Esophagus squamous epithelium (tissue), 5 donors: ENCODE results near the gene WNT1. TPM values are rescaled to one million over a fixed set of nuclear protein-coding genes. Genes with fewer than 3 reads are reported as not detected.
A peak's percentile ranks its signal among the peaks of the same experiment; 100 is the strongest.

Experiments used
- DNase-seq: peaks from one replicate; lab custom pipeline; 2025; lab: John Stamatoyannopoulos, UW
- H3K27ac ChIP-seq, 4 donors: fragments of 200-600 bp; sonication (generic); one replicate each; pipeline ENCODE4 v1.5.1; 2016 to 2019; ENCODE audit warnings: mild to moderate bottlenecking in 1 of 4
- H3K27me3 ChIP-seq, 4 donors: fragments of 200-600 bp; sonication (generic); 1 replicate in 3 of 4; 2 replicates in 1 of 4; pipeline versions ENCODE4 v1.5.1 to v1.6.0; 2017 to 2021; ENCODE audit warnings: antibody characterized with exemption in 1 of 4
- H3K36me3 ChIP-seq, 3 donors: fragments of 200-600 bp; sonication (generic); one replicate each; pipeline ENCODE4 v1.5.1; 2016 to 2019
- H3K4me1 ChIP-seq, 3 donors: fragments of 200-600 bp; sonication (generic); one replicate each; pipeline ENCODE4 v1.5.1; 2017 to 2019
- H3K4me3 ChIP-seq, 4 donors: fragments of 200-600 bp; sonication (generic); 1 replicate in 3 of 4; 2 replicates in 1 of 4; pipeline ENCODE4 v1.5.1; 2016 to 2019; ENCODE audit warnings: mild to moderate bottlenecking in 2 of 4, moderate library complexity in 1 of 4
- H3K9me3 ChIP-seq, 3 donors: fragments of 200-600 bp; sonication (generic); one replicate each; pipeline ENCODE4 v1.5.1; 2016 to 2019
- CTCF ChIP-seq, 6 experiments: fragments of 450-650 bp in 4 of 6; fragments of 200-600 bp in 2 of 6; sonication (generic) in 2 of 6; IDR thresholded peaks; one replicate each; pipeline ENCODE4 v1.5.1; 2016 to 2019; ENCODE audit warnings: antibody characterized with exemption in 6 of 6, mild to moderate bottlenecking in 4 of 6, moderate library complexity in 4 of 6
- POLR2A ChIP-seq, 4 donors: fragments of 450-650 bp; IDR thresholded peaks; one replicate each; pipeline ENCODE4 v1.6.1; 2017; ENCODE audit warnings: antibody characterized with exemption in 4 of 4, mild to moderate bottlenecking in 4 of 4, moderate library complexity in 3 of 4
- WGBS, 2 donors: methylation state at CpG; one replicate each; pipeline ENCODE4 v1.1.5; 2018; 5-methylcytosine and 5-hydroxymethylcytosine counted together
- intact Hi-C: fragments of 100-400 bp; cut with DNase I; formaldehyde crosslinking; loops from one replicate; pipeline ENCODE4 v1.15.0; 2022
- total RNA-seq, 4 donors: library from RNA; depleted of rRNA; stranded (reverse); fragments of >200 nt; gene quantifications; one replicate each; pipeline ENCODE4 v1.1.0, GENCODE V29; 2016
- donor health status: DM: yes; HTN: yes; CAD: no.

WNT1 gene
- total RNA-seq, 4 donors from 2014 or later: 0.41 TPM; not detected in 3

DNA sequence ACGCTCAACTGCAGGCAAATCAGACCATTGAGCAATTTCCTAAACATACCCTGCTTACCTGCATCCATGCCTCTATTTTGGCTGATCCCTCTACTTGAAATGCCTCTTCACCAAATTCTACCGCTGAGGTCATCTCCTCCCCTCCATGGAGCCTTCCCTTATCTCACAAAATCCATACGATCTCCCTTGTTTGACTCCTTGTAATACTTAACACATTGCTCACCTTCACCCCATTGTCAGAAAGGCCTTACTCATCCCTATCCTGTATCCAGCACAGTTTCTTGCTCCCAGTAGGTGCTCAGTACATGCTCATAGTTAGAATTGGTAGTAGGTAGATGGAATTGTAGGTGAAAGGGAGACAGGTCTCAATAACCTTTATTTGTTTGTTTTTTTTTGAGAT is 15.7 kb downstream of the WNT1 start:
- TF ChIP-seq POLR2A (IDR thresholded peaks at IDR 0.05) (no peak), CTCF (IDR thresholded peaks at IDR 0.05) (no peak)
- Histone ChIP-seq H3K27me3 (peaks cover 0 to 100% (median 7%) of the 10 kb centered on the region in 4 donors), H3K9me3 (no peaks in the 10 kb centered on the region), H3K36me3 (no peaks in the 10 kb centered on the region), H3K4me1 (peaks cover 18 to 39% (median 21%) of the 10 kb centered on the region in 3 donors), H3K4me3 (no peak overlapping the region), H3K27ac (no peak overlapping the region)
- intact Hi-C loops: no loop called here
- DNase-seq: no peak
- WGBS, 2 donors: 72 to 76% methylated on average over 3 of the region's 3 CpGs

DNA sequence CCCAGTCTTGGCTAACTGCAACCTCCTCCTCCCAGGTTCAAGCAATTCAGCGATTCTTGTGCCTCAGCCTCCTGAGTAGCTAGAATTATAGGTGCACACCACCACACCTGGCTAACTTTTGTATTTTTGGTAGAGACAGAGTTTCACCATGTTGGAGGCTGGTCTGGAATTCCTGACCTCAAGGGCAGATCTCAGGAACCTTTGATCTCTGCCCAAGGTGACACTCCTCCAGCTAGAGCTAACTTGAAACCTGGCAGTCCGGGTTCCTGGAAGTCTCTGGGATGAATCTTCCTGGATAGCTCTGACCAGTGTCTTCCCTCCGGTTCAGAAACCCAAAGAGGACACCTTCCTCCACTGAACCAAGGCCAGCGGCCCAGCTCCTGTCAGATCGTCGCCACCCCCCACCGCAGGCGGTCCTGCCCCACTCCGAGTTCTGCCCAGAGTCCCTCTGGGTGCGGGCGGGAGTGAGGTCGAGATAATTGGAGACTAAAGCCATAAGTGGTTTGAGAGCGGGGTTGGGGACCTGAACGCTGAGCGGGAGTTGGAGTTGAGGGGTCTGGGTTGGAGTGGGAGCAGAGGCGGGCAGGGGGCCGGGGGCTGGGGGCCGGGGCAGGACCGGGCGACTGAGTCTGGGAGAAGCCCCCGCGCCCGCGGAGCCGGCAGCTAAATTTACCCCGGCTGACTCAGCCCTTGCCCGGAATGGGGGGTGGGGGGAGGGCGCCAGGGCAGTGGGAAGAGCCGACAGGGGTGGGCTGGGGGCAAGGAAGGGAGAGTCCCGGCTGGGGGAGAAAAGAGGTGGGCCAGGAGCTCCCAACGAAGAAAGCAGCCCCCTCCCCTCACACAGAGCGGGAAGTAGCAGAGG is 16.3 kb downstream of the WNT1 start:
- no peak overlapping the region for H3K4me3 ChIP-seq
- intact Hi-C loops: no loop called here

GRCh38 chr12:48995086-48995879 is 17.2 kb downstream of the WNT1 start:
- Histone ChIP-seq H3K9me3 (no peaks in the 10 kb centered on the region), H3K27me3 (peaks cover 0 to 100% (median 7%) of the 10 kb centered on the region in 4 donors), H3K4me1 (peaks cover 32 to 54% (median 35%) of the 10 kb centered on the region in 3 donors), H3K27ac (no peak overlapping the region), H3K4me3 (peak overlapping the region in 3 of 4 donors; percentile 24 to 56 (median 31)), H3K36me3 (peaks cover 0 to under 1% (median 0%) of the 10 kb centered on the region in 3 donors)
- intact Hi-C loops: no loop called here
- TF ChIP-seq POLR2A (IDR thresholded peaks at IDR 0.05) (no peak), CTCF (IDR thresholded peaks at IDR 0.05) (peak; percentile 82 to 88 (median 84))
- 7 to 8% methylated on average over 28 to 32 of the region's 32 CpGs for WGBS, 2 donors
- DNase-seq: no peak

More for the DNA sequence above, 16.3 kb downstream of the WNT1 start:
- Histone ChIP-seq H3K36me3 (no peaks in the 10 kb centered on the region), H3K4me1 (peaks cover 25 to 46% (median 28%) of the 10 kb centered on the region in 3 donors), H3K27ac (no peak overlapping the region), H3K9me3 (no peaks in the 10 kb centered on the region), H3K27me3 (peaks cover 0 to 100% (median 7%) of the 10 kb centered on the region in 4 donors)
- TF ChIP-seq CTCF (IDR thresholded peaks at IDR 0.05) (no peak), POLR2A (IDR thresholded peaks at IDR 0.05) (no peak)
- WGBS, 2 donors: 39 to 40% methylated on average over 5 to 10 of the region's 32 CpGs
- no peak for DNase-seq

DNA sequence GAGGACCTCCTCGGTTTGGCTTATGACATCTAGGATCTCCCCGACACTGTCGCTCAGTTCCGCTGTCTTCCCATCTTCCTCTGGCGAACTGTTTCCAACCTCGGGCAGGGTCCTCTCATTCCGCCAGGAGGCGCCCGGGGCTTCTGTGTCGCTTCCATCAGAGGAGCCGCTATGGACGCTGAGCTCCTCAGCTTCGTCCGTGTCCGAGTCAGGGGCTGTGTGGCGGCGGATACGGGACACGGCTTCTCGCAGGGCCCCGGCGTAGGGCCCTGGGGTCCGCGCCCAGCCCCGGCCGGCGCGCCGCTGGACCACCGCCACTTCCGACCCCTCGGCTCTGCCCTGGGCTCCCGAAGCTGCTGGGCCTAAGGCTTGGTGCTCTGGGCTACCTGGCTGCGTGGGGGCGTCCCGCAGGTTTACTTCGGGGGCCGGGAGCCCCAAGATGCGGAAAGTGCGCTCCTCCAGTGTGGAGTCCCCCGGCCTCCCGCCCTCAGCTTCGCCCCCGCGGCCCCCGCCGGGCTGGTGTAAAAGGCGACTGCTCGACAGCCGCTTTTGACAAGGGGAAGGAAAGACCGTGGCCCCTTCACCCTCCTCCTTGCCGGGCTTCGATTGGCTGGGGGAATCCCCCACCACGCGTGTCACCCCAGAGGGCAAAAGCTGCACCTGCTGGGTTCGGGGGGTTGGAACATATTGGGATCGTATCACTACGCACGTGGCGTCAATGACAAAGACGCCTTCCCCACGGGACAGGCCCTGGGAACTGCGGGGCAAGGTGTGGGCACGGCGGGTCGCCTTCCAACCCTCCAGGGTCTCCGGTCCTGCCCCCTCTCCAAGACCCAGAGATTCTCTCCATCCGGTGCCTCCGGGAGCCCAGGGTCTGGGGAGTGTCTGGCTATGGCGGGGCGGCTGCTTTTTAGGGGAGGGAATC is 18.9 kb downstream of the WNT1 start:
- peaks cover 0 to 100% (median 7%) of the 10 kb centered on the region in 4 donors for H3K27me3 ChIP-seq
- intact Hi-C loops: no loop called here
- peak overlapping the region; percentile 27 to 66 (median 42) for H3K4me3 ChIP-seq
- H3K36me3 ChIP-seq: peaks cover 8 to 18% (median 9%) of the 10 kb centered on the region in 3 donors
- H3K4me1 ChIP-seq: peaks cover 32 to 55% (median 35%) of the 10 kb centered on the region in 3 donors
- H3K27ac ChIP-seq: no peak overlapping the region
- no peak for DNase-seq
- H3K9me3 ChIP-seq: no peaks in the 10 kb centered on the region
- WGBS, 2 donors: 8 to 13% methylated on average over 10 to 14 of the region's 71 CpGs
- no peak for TF ChIP-seq POLR2A (IDR thresholded peaks at IDR 0.05)
- TF ChIP-seq CTCF (IDR thresholded peaks at IDR 0.05): peak; percentile 55 to 71 (median 66)
